ENCODE results near the gene CEP20. TPM values are rescaled to one million over a fixed set of nuclear protein-coding genes. Genes with fewer than 3 reads are reported as not detected.
"Not testable (repeated sequence)": the region's sequence is repeated elsewhere in the genome, so short reads cannot be mapped to it uniquely, and the experiment has no call there.

Gene CEP20
- total RNA-seq, 1 donor from 2014 or later, result 7.6 TPM

- H3K4me1 ChIP-seq, result peaks cover 0 to 18% of the 10 kb centered on the region in 2 donors
- peak overlapping the region; percentile 71 to 92 for H3K4me3 ChIP-seq
- DNase-seq (ENCODE audit: low spot score in 2 of 2), result peak in 1 of 2 donors; percentile 80
- intact Hi-C loops (cut with DNase I), result loop anchor here (5.0 kb wide), 3 partner anchors 33 to 167 kb away; no protein-coding TSS in a partner anchor
- H3K27ac ChIP-seq, result peak overlapping the region; percentile 88 to 92
- peaks cover 8 to 9% of the 10 kb centered on the region in 2 donors for H3K36me3 ChIP-seq
- TF ChIP-seq CTCF (IDR thresholded peaks at IDR 0.05), result no peak
- no peaks in the 10 kb centered on the region for H3K27me3 ChIP-seq
- no peaks in the 10 kb centered on the region for H3K9me3 ChIP-seq
Observed at GRCh38 chr16:15854906-15855703, 33.3 kb downstream of the CEP20 start.

DNA sequence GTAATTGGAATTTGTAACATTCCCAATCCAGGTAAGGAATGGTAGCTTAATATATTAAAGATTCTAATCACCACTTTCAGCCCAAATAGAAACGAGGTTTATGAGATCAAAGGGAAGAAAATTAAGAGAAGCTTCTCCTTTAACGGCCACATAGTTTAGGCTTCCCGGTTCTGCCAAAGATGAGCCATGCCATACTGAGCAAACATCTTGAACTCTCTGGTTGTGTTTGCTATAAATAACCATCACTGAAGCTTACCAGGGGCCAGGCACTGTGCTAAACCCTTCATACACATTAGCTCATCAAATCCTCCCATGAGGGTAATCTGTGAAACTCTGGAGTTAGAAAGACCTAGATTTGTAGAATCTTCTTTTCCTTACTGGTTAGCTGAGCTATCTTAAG lies 34.3 kb downstream of the CEP20 start:
- Histone ChIP-seq H3K27me3 (no peaks in the 10 kb centered on the region), H3K36me3 (peaks cover 14 to 16% of the 10 kb centered on the region in 2 donors), H3K4me1 (peaks cover 0 to 26% of the 10 kb centered on the region in 2 donors), H3K9me3 (no peaks in the 10 kb centered on the region), H3K27ac (peak overlapping the region; percentile 88 to 92), H3K4me3 (peak overlapping the region; percentile 71 to 92)
- intact Hi-C loops (cut with DNase I), result no loop called here
- TF ChIP-seq CTCF (IDR thresholded peaks at IDR 0.05), result no peak
- no peak for DNase-seq (ENCODE audit: low spot score in 2 of 2)

DNA sequence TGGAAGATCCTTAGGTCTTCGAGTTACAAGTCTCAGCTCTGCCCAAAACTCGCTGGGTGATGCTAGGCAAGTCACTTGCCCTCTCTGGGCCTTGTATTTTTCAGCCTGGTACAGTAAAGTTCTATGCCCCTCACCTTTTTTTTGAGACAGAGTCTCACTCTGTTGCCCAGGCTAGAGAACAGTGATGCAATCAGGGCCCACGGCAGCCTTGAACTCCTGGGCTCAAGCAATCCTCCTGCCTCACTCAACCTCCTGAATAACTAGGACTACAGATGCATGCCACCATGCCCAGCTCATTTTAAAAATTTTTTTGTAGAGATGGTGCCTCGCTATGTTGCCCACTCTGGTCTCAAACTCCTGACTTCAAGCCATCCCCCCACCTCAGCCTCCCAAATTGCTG lies 35.4 kb downstream of the CEP20 start:
- H3K27me3 ChIP-seq, result no peaks in the 10 kb centered on the region
- peaks cover 0 to 28% of the 10 kb centered on the region in 2 donors for H3K4me1 ChIP-seq
- peaks cover 14 to 16% of the 10 kb centered on the region in 2 donors for H3K36me3 ChIP-seq
- H3K4me3 ChIP-seq, result peak overlapping the region; percentile 71 to 92
- TF ChIP-seq CTCF (IDR thresholded peaks at IDR 0.05), result no peak
- intact Hi-C loops (cut with DNase I), result no loop called here
- H3K27ac ChIP-seq, result peak overlapping the region; percentile 88 to 92
- no peak for DNase-seq (ENCODE audit: low spot score in 2 of 2)
- H3K9me3 ChIP-seq, result no peaks in the 10 kb centered on the region

GRCh38 chr16:15850555-15850954 lies 37.8 kb downstream of the CEP20 start:
- DNase-seq (ENCODE audit: low spot score in 2 of 2); intact Hi-C loops (cut with DNase I): not testable (repeated sequence)
- H3K4me1 ChIP-seq, result peaks cover 0 to 43% of the 10 kb centered on the region in 2 donors

DNA sequence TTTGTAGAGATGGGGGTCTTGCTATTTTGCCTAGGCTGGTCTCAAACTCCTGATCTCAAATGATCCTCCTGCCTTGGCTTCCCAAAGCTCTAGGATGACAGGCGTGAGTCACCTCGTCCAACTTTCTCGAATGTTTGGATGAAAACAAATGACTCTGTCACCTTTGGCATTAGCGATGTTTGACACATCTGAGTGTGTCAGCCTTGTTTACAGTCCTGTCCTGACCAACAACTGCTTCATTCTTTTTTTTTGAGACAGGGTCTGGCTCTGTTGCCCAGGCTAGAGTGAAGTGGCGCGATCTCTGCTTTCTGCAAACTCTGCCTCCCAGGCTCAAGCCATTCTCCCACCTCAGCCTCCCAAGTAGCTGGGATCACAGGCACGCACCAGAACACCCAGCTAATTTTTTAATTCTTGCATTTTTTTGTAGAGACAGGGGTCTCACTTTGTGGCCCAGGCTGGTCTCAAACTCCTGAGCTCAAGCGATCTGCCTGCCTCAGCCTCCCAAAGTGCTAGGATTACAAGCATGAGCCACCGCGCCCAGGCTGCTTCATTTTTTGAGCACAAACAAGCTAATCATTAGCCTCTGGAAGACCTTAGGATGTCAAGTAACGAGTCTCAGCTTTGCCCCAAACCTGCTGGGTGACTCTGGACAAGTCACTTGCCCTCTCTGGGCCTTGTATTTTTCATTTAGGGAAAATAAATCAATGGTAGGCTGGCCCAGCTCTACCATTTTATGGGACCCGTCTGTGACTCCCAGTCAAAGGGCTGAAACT lies 39.0 kb downstream of the CEP20 start:
- H3K4me3 ChIP-seq, result peak overlapping the region; percentile 2 to 92
- peak overlapping the region; percentile 88 to 90 for H3K27ac ChIP-seq
- H3K36me3 ChIP-seq, result peaks cover 16 to 22% of the 10 kb centered on the region in 2 donors
- H3K4me1 ChIP-seq, result peaks cover 0 to 48% of the 10 kb centered on the region in 2 donors
- H3K27me3 ChIP-seq, result no peaks in the 10 kb centered on the region
- intact Hi-C loops (cut with DNase I), result no loop called here
- no peaks in the 10 kb centered on the region for H3K9me3 ChIP-seq
- TF ChIP-seq CTCF (IDR thresholded peaks at IDR 0.05), result no peak
- DNase-seq (ENCODE audit: low spot score in 2 of 2), result no peak

More at GRCh38 chr16:15850555-15850954, 37.8 kb downstream of the CEP20 start:
- not testable (repeated sequence) for H3K27me3 ChIP-seq, H3K9me3 ChIP-seq
- peak overlapping the region; percentile 88 to 90 for H3K27ac ChIP-seq
- peaks cover 16 to 22% of the 10 kb centered on the region in 2 donors for H3K36me3 ChIP-seq
- peak overlapping the region; percentile 2 to 92 for H3K4me3 ChIP-seq
